Chondrocyte (in vitro differentiated cells): ENCODE measurements around the gene MAGEA3. TPM values are rescaled to one million over a fixed set of nuclear protein-coding genes. Genes with fewer than 3 reads are reported as not detected.
A peak's percentile ranks its signal among the peaks of the same experiment; 100 is the strongest.
"Not testable (repeated sequence)": the region's sequence is repeated elsewhere in the genome, so short reads cannot be mapped to it uniquely, and the experiment has no call there.

Experiments
- DNase-seq: peaks from one replicate; pipeline ENCODE4 v3.0.0; 2021; ENCODE audit warnings: mixed read lengths, low spot score
- H3K27ac Mint-ChIP-seq: one replicate; pipeline ENCODE4 v1.8.0; 2021; ENCODE audit warnings: mild to moderate bottlenecking, moderate library complexity, mixed read lengths; ENCODE audit not compliant: unreplicated experiment
- H3K27me3 Mint-ChIP-seq: 2 replicates; pipeline ENCODE4 v1.8.0; 2021; ENCODE audit warnings: low read depth, mixed read lengths
- H3K36me3 Mint-ChIP-seq: 2 replicates; pipeline ENCODE4 v1.8.0; 2021; ENCODE audit warnings: low read depth, mixed read lengths
- H3K4me1 Mint-ChIP-seq: 2 replicates; pipeline ENCODE4 v1.8.0; 2021; ENCODE audit warnings: low read depth, mild to moderate bottlenecking, mixed read lengths
- H3K4me3 Mint-ChIP-seq: one replicate; pipeline ENCODE4 v1.8.0; 2021; ENCODE audit warnings: mild to moderate bottlenecking, moderate library complexity, mixed read lengths; ENCODE audit not compliant: unreplicated experiment
- H3K9me3 Mint-ChIP-seq: 2 replicates; pipeline ENCODE4 v1.8.0; 2021; ENCODE audit warnings: low read depth, mixed read lengths
- total RNA-seq: library from RNA; stranded (reverse); gene quantifications from 3 replicates; pipeline ENCODE4 v1.2.1, GENCODE V29; 2021
- TF ChIP-seq, protein P1 (sequence below): fragments of 200-600 bp; sonication (generic); IDR thresholded peaks from 2 replicates; pipeline ENCODE4 v1.5.0; 2021; ENCODE audit warnings: antibody characterized with exemption, mild to moderate bottlenecking, moderate library complexity

MAGEA3 gene
- total RNA-seq, 1 donor from 2014 or later = not detected

DNA sequence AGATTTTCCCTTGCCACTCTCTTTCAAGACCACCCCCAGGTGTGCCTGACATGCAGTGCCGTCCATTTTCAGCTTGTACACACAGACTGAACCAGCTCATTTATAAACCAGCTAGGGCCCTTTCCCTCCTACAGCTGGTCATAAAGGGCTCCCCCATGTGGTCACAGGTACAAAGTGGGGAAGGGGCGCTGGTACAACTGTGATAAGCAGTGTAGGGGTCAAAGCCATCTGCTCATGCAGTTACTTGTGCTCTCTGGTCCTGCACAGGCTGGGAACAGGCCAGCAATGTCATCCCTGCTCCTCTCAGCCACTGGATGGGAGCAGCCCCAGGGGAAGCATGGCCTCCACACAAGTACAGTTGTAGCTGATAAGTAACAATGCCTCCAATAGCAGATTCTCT, 40.3 kb upstream of the MAGEA3 start:
- no peak overlapping the region for H3K4me3 Mint-ChIP-seq
- H3K27me3 Mint-ChIP-seq = no peaks in the 10 kb centered on the region
- H3K36me3 Mint-ChIP-seq = no peaks in the 10 kb centered on the region
- DNase-seq = no peak
- no peaks in the 10 kb centered on the region for H3K4me1 Mint-ChIP-seq
- TF ChIP-seq, protein P1, sequence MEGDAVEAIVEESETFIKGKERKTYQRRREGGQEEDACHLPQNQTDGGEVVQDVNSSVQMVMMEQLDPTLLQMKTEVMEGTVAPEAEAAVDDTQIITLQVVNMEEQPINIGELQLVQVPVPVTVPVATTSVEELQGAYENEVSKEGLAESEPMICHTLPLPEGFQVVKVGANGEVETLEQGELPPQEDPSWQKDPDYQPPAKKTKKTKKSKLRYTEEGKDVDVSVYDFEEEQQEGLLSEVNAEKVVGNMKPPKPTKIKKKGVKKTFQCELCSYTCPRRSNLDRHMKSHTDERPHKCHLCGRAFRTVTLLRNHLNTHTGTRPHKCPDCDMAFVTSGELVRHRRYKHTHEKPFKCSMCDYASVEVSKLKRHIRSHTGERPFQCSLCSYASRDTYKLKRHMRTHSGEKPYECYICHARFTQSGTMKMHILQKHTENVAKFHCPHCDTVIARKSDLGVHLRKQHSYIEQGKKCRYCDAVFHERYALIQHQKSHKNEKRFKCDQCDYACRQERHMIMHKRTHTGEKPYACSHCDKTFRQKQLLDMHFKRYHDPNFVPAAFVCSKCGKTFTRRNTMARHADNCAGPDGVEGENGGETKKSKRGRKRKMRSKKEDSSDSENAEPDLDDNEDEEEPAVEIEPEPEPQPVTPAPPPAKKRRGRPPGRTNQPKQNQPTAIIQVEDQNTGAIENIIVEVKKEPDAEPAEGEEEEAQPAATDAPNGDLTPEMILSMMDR = no peak
- H3K27ac Mint-ChIP-seq = no peak overlapping the region
- peaks cover 19% of the 10 kb centered on the region for H3K9me3 Mint-ChIP-seq

DNA sequence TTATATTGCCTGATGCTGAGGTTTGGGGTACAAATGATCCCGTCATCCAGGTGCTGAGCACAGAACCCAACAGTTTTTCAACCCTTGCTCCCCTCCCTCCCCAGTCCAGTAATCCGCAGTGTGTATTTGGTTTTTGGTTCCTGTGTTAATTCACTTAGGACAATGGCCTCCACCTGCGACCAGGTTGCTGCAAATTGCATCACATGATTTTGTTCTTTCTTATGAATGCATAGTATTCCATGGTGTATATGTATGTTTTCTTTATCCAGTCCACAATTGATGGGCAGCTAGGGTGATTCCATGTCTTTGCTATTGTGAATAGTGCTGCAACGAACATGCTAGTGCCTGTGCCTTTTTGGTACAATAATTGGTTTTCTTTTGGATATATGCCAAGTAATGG, 35.5 kb upstream of the MAGEA3 start:
- peaks cover 17% of the 10 kb centered on the region for H3K9me3 Mint-ChIP-seq

DNA sequence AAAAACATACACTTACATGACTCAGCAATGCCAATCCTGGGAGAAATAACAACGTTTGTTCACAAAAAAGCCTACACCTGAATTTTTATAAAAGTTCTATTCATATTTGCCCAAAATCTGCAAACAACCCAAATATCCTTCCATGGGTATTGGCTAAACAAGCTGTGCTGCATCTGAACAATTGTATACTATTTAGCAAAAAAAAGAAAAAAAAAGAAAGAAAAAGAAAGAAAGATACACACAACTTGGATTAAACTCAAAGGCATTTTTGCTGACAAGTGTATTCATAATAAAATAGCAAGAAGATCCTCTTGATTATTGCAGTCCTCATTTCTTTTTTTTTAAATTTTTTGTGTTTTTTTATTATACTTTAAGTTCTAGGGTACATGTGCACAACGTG, 24.5 kb upstream of the MAGEA3 start:
- DNase-seq = no peak
- H3K27me3 Mint-ChIP-seq = no peaks in the 10 kb centered on the region
- H3K36me3 Mint-ChIP-seq = no peaks in the 10 kb centered on the region
- no peak overlapping the region for H3K27ac Mint-ChIP-seq
- no peaks in the 10 kb centered on the region for H3K4me1 Mint-ChIP-seq
- TF ChIP-seq, protein P1 = no peak
- no peak overlapping the region for H3K4me3 Mint-ChIP-seq
- H3K9me3 Mint-ChIP-seq = peaks cover 16% of the 10 kb centered on the region

More for the DNA sequence above, 35.5 kb upstream of the MAGEA3 start:
- H3K4me1 Mint-ChIP-seq = no peaks in the 10 kb centered on the region
- no peaks in the 10 kb centered on the region for H3K27me3 Mint-ChIP-seq
- TF ChIP-seq, protein P1 = no peak
- no peaks in the 10 kb centered on the region for H3K36me3 Mint-ChIP-seq
- no peak for DNase-seq
- no peak overlapping the region for H3K27ac Mint-ChIP-seq
- no peak overlapping the region for H3K4me3 Mint-ChIP-seq

DNA sequence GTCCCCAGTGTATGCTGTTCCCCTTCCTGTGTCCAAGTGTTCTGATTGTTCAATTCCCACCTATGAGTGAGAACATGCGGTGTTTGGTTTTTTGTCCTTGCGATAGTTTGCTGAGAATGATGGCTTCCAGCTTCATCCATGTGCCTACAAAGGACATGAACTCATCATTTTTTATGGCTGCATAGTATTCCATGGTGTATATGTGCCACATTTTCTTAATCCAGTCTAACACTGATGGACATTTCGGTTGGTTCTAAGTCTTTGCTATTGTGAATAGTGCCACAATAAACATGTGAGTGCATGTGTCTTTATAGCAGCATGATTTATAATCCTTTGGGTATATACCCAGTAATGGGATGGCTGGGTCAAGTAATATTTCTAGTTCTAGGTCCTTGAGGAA, 23.9 kb upstream of the MAGEA3 start:
- not testable (repeated sequence) for DNase-seq, H3K27ac Mint-ChIP-seq, H3K4me1 Mint-ChIP-seq, H3K36me3 Mint-ChIP-seq, H3K4me3 Mint-ChIP-seq, H3K27me3 Mint-ChIP-seq
- H3K9me3 Mint-ChIP-seq = peaks cover 16% of the 10 kb centered on the region

DNA sequence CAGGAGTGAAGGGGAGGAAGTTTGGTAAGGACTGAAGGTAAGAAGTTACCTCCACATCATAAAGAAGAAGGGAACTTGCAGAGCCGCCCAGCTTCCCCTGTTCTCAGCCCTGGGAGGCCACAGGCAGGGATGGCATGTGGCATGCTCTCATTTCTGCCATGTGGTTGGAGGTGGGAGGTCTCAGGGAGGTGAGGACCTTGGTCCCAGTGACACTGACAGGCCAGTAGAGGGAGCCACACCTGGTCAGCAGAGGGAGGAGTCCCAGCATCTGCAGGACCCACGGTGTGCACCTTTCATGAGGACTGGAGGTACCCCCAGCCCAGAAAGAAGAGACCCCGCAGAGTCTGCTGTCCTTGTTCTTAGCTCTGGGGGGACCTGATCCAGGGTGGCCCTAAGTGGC, 17.6 kb upstream of the MAGEA3 start:
- not testable (repeated sequence) for H3K4me3 Mint-ChIP-seq, H3K36me3 Mint-ChIP-seq, DNase-seq, H3K27me3 Mint-ChIP-seq, H3K9me3 Mint-ChIP-seq, H3K27ac Mint-ChIP-seq, H3K4me1 Mint-ChIP-seq

DNA sequence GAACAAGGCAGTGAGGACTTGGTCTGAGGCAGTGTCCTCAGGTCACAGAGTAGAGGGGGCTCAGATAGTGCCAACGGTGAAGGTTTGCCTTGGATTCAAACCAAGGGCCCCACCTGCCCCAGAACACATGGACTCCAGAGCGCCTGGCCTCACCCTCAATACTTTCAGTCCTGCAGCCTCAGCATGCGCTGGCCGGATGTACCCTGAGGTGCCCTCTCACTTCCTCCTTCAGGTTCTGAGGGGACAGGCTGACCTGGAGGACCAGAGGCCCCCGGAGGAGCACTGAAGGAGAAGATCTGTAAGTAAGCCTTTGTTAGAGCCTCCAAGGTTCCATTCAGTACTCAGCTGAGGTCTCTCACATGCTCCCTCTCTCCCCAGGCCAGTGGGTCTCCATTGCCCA, 1.8 kb downstream of the MAGEA3 start:
- not testable (repeated sequence) for H3K4me3 Mint-ChIP-seq, H3K36me3 Mint-ChIP-seq, H3K27ac Mint-ChIP-seq

DNA sequence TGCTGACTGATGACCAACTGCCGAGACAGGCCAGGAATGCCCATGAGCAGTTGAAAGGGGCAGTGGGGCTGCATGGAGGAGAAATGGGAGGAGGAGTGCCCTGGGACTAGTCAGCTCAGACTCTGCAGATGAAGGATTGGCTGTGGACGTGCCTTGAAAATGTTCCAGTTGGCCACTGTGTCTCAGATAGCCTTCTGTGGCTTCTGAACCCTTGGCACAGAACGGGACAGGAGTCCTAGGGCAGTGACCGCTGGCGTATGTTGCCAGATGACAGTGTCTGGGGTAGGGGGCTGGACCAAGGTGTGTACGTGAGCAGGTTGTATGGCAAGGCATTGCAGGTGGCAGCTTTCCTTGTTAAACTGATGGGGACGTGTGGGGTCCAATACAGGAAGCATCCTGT, 7.9 kb downstream of the MAGEA3 start:
- H3K27ac Mint-ChIP-seq, H3K36me3 Mint-ChIP-seq, H3K9me3 Mint-ChIP-seq, DNase-seq, H3K4me3 Mint-ChIP-seq, H3K4me1 Mint-ChIP-seq, H3K27me3 Mint-ChIP-seq: not testable (repeated sequence)

More for the DNA sequence above, 1.8 kb downstream of the MAGEA3 start:
- not testable (repeated sequence) for H3K9me3 Mint-ChIP-seq, H3K27me3 Mint-ChIP-seq, H3K4me1 Mint-ChIP-seq
- DNase-seq = peak; percentile 82

DNA sequence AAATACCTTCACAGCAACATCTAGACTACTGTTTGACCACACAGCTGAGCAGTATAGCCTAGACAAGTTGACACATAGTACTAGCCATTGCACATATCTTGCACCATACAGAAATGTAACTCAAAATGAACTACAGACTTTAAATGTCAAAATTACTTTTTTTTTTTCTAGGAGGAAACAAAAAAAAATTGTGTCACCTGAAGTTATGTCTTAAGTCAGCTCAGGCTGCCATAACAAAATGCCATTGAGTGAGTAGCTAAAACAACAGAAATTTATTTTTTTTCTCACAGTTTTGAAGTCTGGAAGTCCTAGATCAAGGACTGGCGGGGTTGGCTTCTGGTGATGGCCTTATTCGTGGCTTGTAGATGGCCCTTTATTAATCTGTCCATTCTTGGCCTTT, 10.6 kb downstream of the MAGEA3 start, which contains the start of gene CSAG2:
TSS of gene CSAG2 (minus strand) at position 101 of the 400 bp plus-strand sequence. CDS start 161 bp downstream, outside the sequence.
- not testable (repeated sequence) for H3K36me3 Mint-ChIP-seq

DNA sequence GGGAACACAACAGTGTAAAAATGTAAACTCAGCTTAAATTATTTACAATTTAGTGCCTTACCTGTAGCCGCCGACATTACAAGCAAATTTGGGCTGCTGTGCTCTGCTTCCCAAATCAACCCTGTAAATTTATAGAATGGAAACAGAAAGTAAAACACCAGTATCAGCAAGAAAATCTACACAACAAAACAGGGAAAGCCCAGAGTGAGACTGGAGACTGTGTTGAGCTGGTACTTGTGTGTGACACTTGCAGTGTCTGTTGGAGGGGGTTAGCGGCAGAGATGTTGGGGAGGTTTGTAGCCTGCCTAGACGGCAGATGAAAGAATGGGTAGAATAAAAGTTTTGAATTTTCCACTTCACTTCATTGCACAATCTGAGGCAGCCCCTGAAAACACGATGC, 14.6 kb downstream of the MAGEA3 start:
- not testable (repeated sequence) for H3K4me3 Mint-ChIP-seq, H3K4me1 Mint-ChIP-seq, H3K36me3 Mint-ChIP-seq, DNase-seq, H3K27me3 Mint-ChIP-seq, H3K9me3 Mint-ChIP-seq, H3K27ac Mint-ChIP-seq

More for the DNA sequence above, 10.6 kb downstream of the MAGEA3 start, which contains the start of gene CSAG2:
- not testable (repeated sequence) for H3K4me3 Mint-ChIP-seq, DNase-seq, H3K9me3 Mint-ChIP-seq, H3K27ac Mint-ChIP-seq, H3K27me3 Mint-ChIP-seq, H3K4me1 Mint-ChIP-seq

DNA sequence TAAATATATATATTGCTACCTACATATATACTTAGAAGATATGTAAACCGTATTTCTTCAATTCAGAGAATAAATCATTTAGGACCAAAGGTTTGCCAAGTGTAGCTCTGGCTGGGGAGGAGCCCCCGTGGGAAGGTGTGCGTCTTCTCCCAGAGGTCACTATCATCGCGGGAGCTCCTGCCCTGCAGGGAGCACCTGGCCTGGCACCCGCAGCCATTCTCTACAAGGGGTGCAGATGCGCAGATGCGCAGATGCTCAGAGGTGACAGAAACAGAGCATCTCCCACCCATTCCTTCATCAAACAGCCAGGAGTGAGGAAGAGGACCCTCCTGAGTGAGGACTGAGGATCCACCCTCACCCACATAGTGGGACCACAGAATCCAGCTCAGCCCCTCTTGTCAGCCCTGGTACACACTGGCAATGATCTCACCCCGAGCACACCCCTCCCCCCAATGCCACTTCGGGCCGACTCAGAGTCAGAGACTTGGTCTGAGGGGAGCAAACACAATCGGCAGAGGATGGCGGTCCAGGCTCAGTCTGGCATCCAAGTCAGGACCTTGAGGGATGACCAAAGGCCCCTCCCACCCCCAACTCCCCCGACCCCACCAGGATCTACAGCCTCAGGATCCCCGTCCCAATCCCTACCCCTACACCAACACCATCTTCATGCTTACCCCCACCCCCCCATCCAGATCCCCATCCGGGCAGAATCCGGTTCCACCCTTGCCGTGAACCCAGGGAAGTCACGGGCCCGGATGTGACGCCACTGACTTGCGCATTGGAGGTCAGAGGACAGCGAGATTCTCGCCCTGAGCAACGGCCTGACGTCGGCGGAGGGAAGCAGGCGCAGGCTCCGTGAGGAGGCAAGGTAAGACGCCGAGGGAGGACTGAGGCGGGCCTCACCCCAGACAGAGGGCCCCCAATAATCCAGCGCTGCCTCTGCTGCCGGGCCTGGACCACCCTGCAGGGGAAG, 15.5 kb downstream of the MAGEA3 start, which contains the start of gene MAGEA2B:
TSS of gene MAGEA2B (plus strand) at position 814 of the 973 bp plus-strand sequence. CDS start 2,479 bp downstream, outside the sequence.
- not testable (repeated sequence) for H3K4me1 Mint-ChIP-seq

More for the DNA sequence above, 15.5 kb downstream of the MAGEA3 start, which contains the start of gene MAGEA2B:
- not testable (repeated sequence) for H3K27me3 Mint-ChIP-seq, H3K27ac Mint-ChIP-seq, H3K9me3 Mint-ChIP-seq, H3K4me3 Mint-ChIP-seq, H3K36me3 Mint-ChIP-seq, DNase-seq
